C1 segment of cervical spinal cord (tissue), 14 donors: ENCODE data around the gene TUFM.

Source experiments
- DNase-seq, 14 donors: peaks; one replicate each; lab custom pipeline; 2025; lab: John Stamatoyannopoulos, UW

The TUFM gene

GRCh38 chr16:28802235-28803019, 43.7 kb downstream of the TUFM start:
- peak in 8 of 14 donors; percentile 1 to 58 (median 32) for DNase-seq
